HFFc6 (cell line): ENCODE results near the gene MEIOSIN. TPM values are rescaled to one million over a fixed set of nuclear protein-coding genes. Genes with fewer than 3 reads are reported as not detected.

Experiments
- DNase-seq: peaks from one replicate; pipeline ENCODE4 v3.0.0-alpha.2; 2018
- H3K27ac Mint-ChIP-seq: 2 replicates; pipeline ENCODE4 v1.8.0; 2020; ENCODE audit warnings: mild to moderate bottlenecking, mixed read lengths
- H3K27me3 Mint-ChIP-seq: 2 replicates; pipeline ENCODE4 v1.8.0; 2021; ENCODE audit warnings: mild to moderate bottlenecking, moderate library complexity, mixed read lengths; ENCODE audit not compliant: insufficient read depth
- H3K36me3 Mint-ChIP-seq: 2 replicates; pipeline ENCODE4 v1.8.0; 2021; ENCODE audit warnings: low read depth, mixed read lengths
- H3K4me1 Mint-ChIP-seq: 2 replicates; pipeline ENCODE4 v1.8.0; 2020; ENCODE audit warnings: low read depth, mixed read lengths
- H3K4me3 Mint-ChIP-seq: 2 replicates; pipeline ENCODE4 v1.8.0; 2020; ENCODE audit warnings: mild to moderate bottlenecking, moderate library complexity, mixed read lengths
- H3K9me3 Mint-ChIP-seq: 2 replicates; pipeline ENCODE4 v1.8.0; 2020; ENCODE audit warnings: mild to moderate bottlenecking, mixed read lengths
- CTCF ChIP-seq: fragments of 200-600 bp; sonication (generic); IDR thresholded peaks from 2 replicates; pipeline ENCODE4 v1.5.0; 2021; ENCODE audit warnings: antibody characterized with exemption, mild to moderate bottlenecking
- total RNA-seq, 6 experiments: library from RNA; stranded (reverse); fragmentation: NEBNext Ultra II Directional; extraction: Animal tissue kit (Norgen Biotek cat#: 25700); gene quantifications; 2 replicates in 1 of 6; 3 replicates in 5 of 6; pipeline ENCODE4 v1.2.3, GENCODE V29; 2021

Gene MEIOSIN
- total RNA-seq, 6 experiments from 2014 or later, result not detected

- no peak overlapping the region for H3K4me3 Mint-ChIP-seq
- TF ChIP-seq CTCF, result peak; percentile 49
- H3K36me3 Mint-ChIP-seq, result peaks cover 30% of the 10 kb centered on the region
- H3K9me3 Mint-ChIP-seq, result no peaks in the 10 kb centered on the region
- H3K27ac Mint-ChIP-seq, result peak overlapping the region; percentile 15; the same call in 1 of the 2 replicates
- no peak for DNase-seq
- peaks cover 29% of the 10 kb centered on the region for H3K4me1 Mint-ChIP-seq
- peaks cover 4% of the 10 kb centered on the region; the same call in 1 of the 2 replicates for H3K27me3 Mint-ChIP-seq
Measured at GRCh38 chr19:45779231-45780145, 46.2 kb downstream of the MEIOSIN start.

GRCh38 chr19:45780146-45780447, 46.9 kb downstream of the MEIOSIN start:
- Mint-ChIP-seq H3K27ac (no peak overlapping the region), H3K4me1 (peaks cover 35% of the 10 kb centered on the region), H3K4me3 (peak overlapping the region; percentile 83; the same call in 1 of the 2 replicates), H3K9me3 (no peaks in the 10 kb centered on the region), H3K27me3 (peaks cover 4% of the 10 kb centered on the region; the same call in 1 of the 2 replicates), H3K36me3 (peaks cover 30% of the 10 kb centered on the region)
- no peak for TF ChIP-seq CTCF
- no peak for DNase-seq

- Mint-ChIP-seq H3K4me3 (peak overlapping the region; percentile 83), H3K4me1 (peaks cover 35% of the 10 kb centered on the region), H3K27ac (peak overlapping the region; percentile 69), H3K36me3 (peaks cover 30% of the 10 kb centered on the region), H3K27me3 (peaks cover 4% of the 10 kb centered on the region; the same call in 1 of the 2 replicates), H3K9me3 (no peaks in the 10 kb centered on the region)
- no peak for TF ChIP-seq CTCF
- no peak for DNase-seq
Measured at GRCh38 chr19:45780448-45781213, 47.4 kb downstream of the MEIOSIN start.

- peaks cover 28% of the 10 kb centered on the region for H3K36me3 Mint-ChIP-seq
- H3K27ac Mint-ChIP-seq, result peak overlapping the region; percentile 77
- H3K9me3 Mint-ChIP-seq, result no peaks in the 10 kb centered on the region
- peaks cover 4% of the 10 kb centered on the region; the same call in 1 of the 2 replicates for H3K27me3 Mint-ChIP-seq
- TF ChIP-seq CTCF, result no peak
- H3K4me1 Mint-ChIP-seq, result peaks cover 35% of the 10 kb centered on the region
- DNase-seq, result no peak
- peak overlapping the region; percentile 83 for H3K4me3 Mint-ChIP-seq
Measured at GRCh38 chr19:45781214-45782161, 48.2 kb downstream of the MEIOSIN start.

GRCh38 chr19:45782162-45782691, 49.0 kb downstream of the MEIOSIN start, which contains the start of gene DMPK:
Gene DMPK, minus strand, starts transcription at chr19:45782490. Its CDS starts 138 bp downstream, at chr19:45782352.
- TF ChIP-seq CTCF, result no peak
- H3K27ac Mint-ChIP-seq, result peak within 1 kb of the TSS; percentile 99
- no peaks in the 10 kb centered on the region for H3K9me3 Mint-ChIP-seq
- peaks cover 21% of the 10 kb centered on the region for H3K36me3 Mint-ChIP-seq
- peak within 1 kb of the TSS; percentile 83 for H3K4me3 Mint-ChIP-seq
- H3K4me1 Mint-ChIP-seq, result peaks cover 35% of the 10 kb centered on the region
- DNase-seq, result no peak
- H3K27me3 Mint-ChIP-seq, result peaks cover 4% of the 10 kb centered on the region; the same call in 1 of the 2 replicates
